ENCODE measurements around the gene ZSCAN5A.
A peak's percentile ranks its signal among the peaks of the same experiment; 100 is the strongest.
"Not testable (repeated sequence)": the region's sequence is repeated elsewhere in the genome, so short reads cannot be mapped to it uniquely, and the experiment has no call there.

ZSCAN5A gene, protein sequence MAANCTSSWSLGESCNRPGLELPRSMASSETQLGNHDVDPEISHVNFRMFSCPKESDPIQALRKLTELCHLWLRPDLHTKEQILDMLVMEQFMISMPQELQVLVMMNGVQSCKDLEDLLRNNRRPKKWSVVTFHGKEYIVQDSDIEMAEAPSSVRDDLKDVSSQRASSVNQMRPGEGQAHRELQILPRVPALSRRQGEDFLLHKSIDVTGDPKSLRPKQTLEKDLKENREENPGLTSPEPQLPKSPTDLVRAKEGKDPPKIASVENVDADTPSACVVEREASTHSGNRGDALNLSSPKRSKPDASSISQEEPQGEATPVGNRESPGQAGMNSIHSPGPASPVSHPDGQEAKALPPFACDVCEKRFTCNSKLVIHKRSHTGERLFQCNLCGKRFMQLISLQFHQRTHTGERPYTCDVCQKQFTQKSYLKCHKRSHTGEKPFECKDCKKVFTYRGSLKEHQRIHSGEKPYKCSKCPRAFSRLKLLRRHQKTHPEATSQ

DNA sequence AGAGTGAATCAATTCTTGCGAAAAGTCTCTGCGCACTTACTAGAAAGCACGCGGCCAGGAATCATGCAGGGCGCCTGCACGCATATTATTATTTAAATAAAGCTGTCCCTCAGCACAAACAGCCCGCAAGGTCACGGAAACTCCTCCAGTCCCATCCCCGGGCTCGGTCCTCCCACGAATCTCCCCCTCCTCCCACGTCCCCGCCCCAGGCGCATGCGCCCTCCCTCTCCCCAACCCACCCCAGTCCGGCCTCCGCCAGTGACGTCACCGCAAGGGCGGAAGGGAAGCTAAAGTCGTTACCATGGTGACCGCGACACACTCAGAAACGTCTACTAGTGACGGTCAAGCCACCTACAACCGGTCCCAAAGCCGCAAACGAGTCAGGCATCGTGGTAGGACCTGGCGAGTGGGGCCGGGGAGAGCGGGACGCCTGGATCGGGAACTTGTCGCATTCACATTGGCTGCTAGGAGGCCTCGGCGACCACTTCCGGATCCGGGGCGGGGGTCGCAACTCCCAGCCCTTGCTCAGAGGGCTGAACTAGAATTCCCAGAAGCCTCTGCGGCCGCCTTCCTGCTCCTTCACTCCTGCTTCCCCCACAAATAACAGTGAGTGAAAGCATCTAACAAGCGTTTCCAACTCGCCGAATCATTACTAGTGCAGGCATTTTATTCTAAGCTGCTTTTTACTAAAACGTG, at the start of gene ZSCAN5A:
TSS of gene ZSCAN5A (minus strand) at position 459 of the 696 bp plus-strand sequence. CDS start 89,793 bp downstream, outside the sequence.
- peaks cover 16% of the 10 kb centered on the region for H3K4me1 ChIP-seq (ENCODE audit: control insufficient read depth, insufficient read depth, low read length)
- H3K9ac ChIP-seq (ENCODE audit: low read length), result peak within 1 kb of the TSS; percentile 96
- peaks cover 12% of the 10 kb centered on the region for H3K36me3 ChIP-seq (ENCODE audit: control insufficient read depth, insufficient read depth, low read length, severe bottlenecking)
- DNase-seq (ENCODE audit: low read depth), result peak; percentile 98
- H3K4me3 ChIP-seq (ENCODE audit: low read length), result peak within 1 kb of the TSS; percentile 98
- H3K9me3 ChIP-seq (ENCODE audit: control insufficient read depth, low read length), result no peaks in the 10 kb centered on the region
- H3K27me3 ChIP-seq (replicated peaks; ENCODE audit: control insufficient read depth, insufficient read depth, low read length), result no peaks in the 10 kb centered on the region

DNA sequence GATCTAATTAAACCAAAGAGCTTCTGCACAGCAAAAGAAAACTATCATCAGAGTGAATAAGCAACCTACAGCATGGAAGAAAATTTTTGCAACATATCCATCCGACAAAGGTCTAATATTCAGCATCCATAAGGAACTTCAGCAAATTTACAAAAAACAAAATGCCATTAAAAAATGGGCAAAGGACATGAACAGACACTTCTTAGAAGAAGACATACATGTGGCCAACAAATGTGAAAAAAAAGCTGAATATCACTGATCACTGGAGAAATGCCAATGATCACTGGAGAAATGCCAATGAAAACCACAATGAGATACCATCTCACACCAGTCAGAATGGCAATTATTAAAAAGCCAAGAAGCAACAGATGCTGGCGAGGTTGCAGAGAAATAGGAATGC, 46.2 kb upstream of the ZSCAN5A start:
- Histone ChIP-seq H3K36me3 (ENCODE audit: control insufficient read depth, insufficient read depth, low read length, severe bottlenecking) (no peaks in the 10 kb centered on the region), H3K9me3 (ENCODE audit: control insufficient read depth, low read length) (peaks cover 47% of the 10 kb centered on the region), H3K27me3 (replicated peaks; ENCODE audit: control insufficient read depth, insufficient read depth, low read length) (no peaks in the 10 kb centered on the region), H3K9ac (ENCODE audit: low read length) (no peak overlapping the region), H3K4me1 (ENCODE audit: control insufficient read depth, insufficient read depth, low read length) (no peaks in the 10 kb centered on the region), H3K4me3 (ENCODE audit: low read length) (no peak overlapping the region)
- DNase-seq (ENCODE audit: low read depth), result no peak

DNA sequence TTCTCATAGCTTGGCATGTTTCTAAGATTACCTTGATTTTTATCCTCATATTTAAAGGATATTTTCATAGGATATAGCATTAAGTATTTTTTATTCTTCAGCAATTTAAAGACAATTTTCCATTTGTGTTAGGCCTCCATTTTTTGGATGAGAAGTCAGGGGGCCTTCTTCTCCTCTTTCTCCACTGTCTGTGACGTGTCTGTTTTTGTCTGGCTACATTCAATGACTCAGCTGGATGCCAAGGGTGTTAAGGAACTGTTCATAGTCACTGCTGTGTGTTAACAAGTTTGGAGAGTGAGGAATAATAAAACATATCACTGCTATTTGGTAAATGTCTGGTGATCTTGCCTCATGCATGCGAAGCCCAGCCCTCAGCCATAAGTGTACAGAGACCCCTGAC, 42.3 kb upstream of the ZSCAN5A start:
- H3K36me3 ChIP-seq (ENCODE audit: control insufficient read depth, insufficient read depth, low read length, severe bottlenecking), result no peaks in the 10 kb centered on the region
- no peaks in the 10 kb centered on the region for H3K27me3 ChIP-seq (replicated peaks; ENCODE audit: control insufficient read depth, insufficient read depth, low read length)
- no peaks in the 10 kb centered on the region for H3K4me1 ChIP-seq (ENCODE audit: control insufficient read depth, insufficient read depth, low read length)
- peak; percentile 5 for DNase-seq (ENCODE audit: low read depth)
- no peak overlapping the region for H3K9ac ChIP-seq (ENCODE audit: low read length)
- H3K9me3 ChIP-seq (ENCODE audit: control insufficient read depth, low read length), result peaks cover 31% of the 10 kb centered on the region
- no peak overlapping the region for H3K4me3 ChIP-seq (ENCODE audit: low read length)

DNA sequence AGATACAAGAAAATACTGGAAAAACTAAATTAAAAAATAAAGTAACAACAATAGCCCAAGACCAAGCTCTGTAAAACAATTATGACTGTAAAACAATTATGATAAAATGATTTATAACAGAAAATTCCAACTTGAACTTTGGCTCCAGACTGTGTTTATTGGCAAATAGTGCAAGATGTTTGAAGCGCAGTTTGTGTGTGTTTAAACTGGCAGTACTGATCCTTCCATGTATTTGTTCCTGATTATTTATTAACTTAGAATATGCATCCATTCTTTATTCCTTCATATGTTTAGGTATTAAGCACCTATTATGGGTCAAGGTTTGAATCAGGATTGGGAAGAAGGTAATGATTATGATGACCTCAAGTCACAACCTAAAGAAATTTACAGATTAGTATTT, 40.9 kb upstream of the ZSCAN5A start:
- H3K9ac ChIP-seq (ENCODE audit: low read length), result no peak overlapping the region
- H3K4me1 ChIP-seq (ENCODE audit: control insufficient read depth, insufficient read depth, low read length), result no peaks in the 10 kb centered on the region
- no peaks in the 10 kb centered on the region for H3K36me3 ChIP-seq (ENCODE audit: control insufficient read depth, insufficient read depth, low read length, severe bottlenecking)
- no peaks in the 10 kb centered on the region for H3K27me3 ChIP-seq (replicated peaks; ENCODE audit: control insufficient read depth, insufficient read depth, low read length)
- H3K4me3 ChIP-seq (ENCODE audit: low read length), result no peak overlapping the region
- DNase-seq (ENCODE audit: low read depth), result no peak
- peaks cover 21% of the 10 kb centered on the region for H3K9me3 ChIP-seq (ENCODE audit: control insufficient read depth, low read length)

DNA sequence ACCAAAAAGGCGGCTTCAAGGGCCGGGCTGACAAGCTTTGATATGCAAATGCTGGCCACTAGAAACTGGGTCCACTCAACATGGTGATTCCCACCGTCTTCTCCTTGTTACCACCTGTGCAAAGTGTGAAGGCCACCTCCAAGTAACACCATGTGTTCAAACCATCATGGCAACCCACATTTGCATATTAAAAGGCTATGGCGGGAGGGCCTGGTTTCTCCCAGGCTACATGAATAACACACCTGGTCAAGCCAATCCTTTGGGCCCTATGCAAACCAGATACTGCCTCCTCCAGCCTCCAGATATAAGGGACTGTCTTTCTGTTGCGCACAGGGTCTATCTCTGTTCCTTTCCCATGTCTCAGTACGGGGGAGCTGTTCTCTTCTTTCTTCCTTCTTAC, 36.6 kb upstream of the ZSCAN5A start:
- DNase-seq (ENCODE audit: low read depth), result no peak
- H3K4me1 ChIP-seq (ENCODE audit: control insufficient read depth, insufficient read depth, low read length), result no peaks in the 10 kb centered on the region
- no peak overlapping the region for H3K4me3 ChIP-seq (ENCODE audit: low read length)
- no peaks in the 10 kb centered on the region for H3K9me3 ChIP-seq (ENCODE audit: control insufficient read depth, low read length)
- no peaks in the 10 kb centered on the region for H3K27me3 ChIP-seq (replicated peaks; ENCODE audit: control insufficient read depth, insufficient read depth, low read length)
- no peak overlapping the region for H3K9ac ChIP-seq (ENCODE audit: low read length)
- no peaks in the 10 kb centered on the region for H3K36me3 ChIP-seq (ENCODE audit: control insufficient read depth, insufficient read depth, low read length, severe bottlenecking)

DNA sequence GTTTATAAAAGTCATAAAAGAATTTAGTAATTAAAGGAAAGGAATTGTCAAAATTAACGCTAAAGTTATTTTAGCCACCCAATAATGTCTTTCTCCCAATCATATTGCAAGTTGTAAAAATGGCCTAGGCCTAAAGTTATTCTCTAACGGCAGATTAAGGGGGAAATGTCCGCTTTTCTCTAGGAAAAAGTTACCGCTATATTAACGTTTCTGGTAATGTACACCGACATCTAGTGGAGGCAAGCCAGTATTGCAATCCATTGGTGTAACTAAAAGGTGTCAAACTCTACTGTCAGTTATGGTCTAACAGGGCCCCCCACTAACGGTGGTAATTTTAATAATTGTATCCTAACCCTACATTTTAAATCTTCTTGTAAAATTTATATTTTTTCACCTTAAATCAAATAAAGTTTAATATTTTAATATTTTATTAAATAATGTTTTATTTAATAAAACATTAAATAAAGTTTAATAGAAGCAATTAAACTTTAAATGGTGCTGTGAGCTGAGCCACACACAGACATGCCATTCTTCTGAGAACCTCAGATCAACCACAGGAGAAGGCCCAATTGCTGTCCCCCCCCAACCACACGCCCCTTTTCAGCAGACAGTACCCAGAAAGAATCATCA, 35.9 kb upstream of the ZSCAN5A start:
- H3K9ac ChIP-seq (ENCODE audit: low read length), result peak overlapping the region; percentile 18
- H3K4me1 ChIP-seq (ENCODE audit: control insufficient read depth, insufficient read depth, low read length), result no peaks in the 10 kb centered on the region
- H3K9me3 ChIP-seq (ENCODE audit: control insufficient read depth, low read length), result no peaks in the 10 kb centered on the region
- no peaks in the 10 kb centered on the region for H3K36me3 ChIP-seq (ENCODE audit: control insufficient read depth, insufficient read depth, low read length, severe bottlenecking)
- peak; percentile 75 for DNase-seq (ENCODE audit: low read depth)
- H3K27me3 ChIP-seq (replicated peaks; ENCODE audit: control insufficient read depth, insufficient read depth, low read length), result no peaks in the 10 kb centered on the region
- no peak overlapping the region for H3K4me3 ChIP-seq (ENCODE audit: low read length)

DNA sequence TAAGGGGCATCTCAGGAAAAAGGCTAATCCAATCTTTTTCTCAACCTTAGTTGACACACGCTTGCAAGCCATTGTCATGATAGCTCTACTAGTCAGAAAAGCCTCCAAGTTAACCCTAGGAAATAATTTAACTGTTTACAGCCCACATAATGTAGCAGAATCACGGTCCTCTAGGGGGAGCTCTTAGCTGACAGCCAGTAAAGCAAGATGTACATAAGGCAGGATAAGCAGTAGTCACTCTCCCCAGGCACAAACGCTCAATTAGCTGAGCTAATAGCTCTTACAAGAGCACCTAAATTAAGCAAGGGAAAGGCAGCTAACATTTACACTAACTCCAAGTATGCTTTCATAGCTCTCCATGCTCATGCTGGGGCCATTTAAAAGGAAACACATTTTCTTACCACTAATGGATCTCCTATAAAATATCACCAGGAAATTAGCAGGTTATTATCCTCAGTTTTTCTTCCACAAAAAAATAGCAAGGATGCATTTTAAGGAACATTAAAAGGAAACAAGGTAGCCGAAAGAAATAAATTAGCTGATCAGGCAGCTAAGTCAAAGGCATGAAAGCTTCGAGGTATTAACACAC, 33.7 kb upstream of the ZSCAN5A start:
- H3K27me3 ChIP-seq (replicated peaks; ENCODE audit: control insufficient read depth, insufficient read depth, low read length), result no peaks in the 10 kb centered on the region
- no peaks in the 10 kb centered on the region for H3K36me3 ChIP-seq (ENCODE audit: control insufficient read depth, insufficient read depth, low read length, severe bottlenecking)
- H3K9ac ChIP-seq (ENCODE audit: low read length), result no peak overlapping the region
- H3K9me3 ChIP-seq (ENCODE audit: control insufficient read depth, low read length), result no peaks in the 10 kb centered on the region
- peak; percentile 13 for DNase-seq (ENCODE audit: low read depth)
- H3K4me3 ChIP-seq (ENCODE audit: low read length), result no peak overlapping the region
- no peaks in the 10 kb centered on the region for H3K4me1 ChIP-seq (ENCODE audit: control insufficient read depth, insufficient read depth, low read length)

DNA sequence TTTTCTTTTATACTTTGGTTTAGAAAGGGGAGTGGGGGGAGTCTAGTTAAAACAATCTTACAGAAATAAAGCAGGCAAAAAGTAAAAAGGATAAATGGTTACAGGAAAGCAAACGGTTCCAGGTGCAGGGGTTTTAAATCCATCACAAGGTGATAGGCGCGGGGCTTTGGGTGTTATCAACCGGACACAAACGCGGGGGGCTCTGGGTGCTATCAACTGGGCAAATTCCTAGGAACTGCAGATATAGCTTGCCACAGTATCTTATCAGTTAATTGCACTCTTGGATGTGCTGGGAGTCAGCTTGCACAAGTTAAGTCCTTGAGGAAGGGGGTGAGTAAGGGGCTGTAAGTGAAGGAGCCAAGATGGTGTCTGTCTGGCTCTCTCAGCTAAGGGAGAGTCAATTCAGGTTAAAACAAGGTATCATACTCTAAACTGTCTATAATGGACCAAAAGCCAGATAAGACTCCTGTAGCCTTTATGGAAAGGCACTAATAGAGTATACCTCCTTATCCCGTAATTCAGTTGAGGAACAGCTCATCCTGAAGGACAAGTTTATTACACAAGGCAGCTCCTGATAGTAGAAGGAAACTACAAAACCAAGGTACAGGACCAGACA, 32.6 kb upstream of the ZSCAN5A start:
- Histone ChIP-seq H3K9ac (ENCODE audit: low read length) (no peak overlapping the region), H3K36me3 (ENCODE audit: control insufficient read depth, insufficient read depth, low read length, severe bottlenecking) (no peaks in the 10 kb centered on the region), H3K27me3 (replicated peaks; ENCODE audit: control insufficient read depth, insufficient read depth, low read length) (no peaks in the 10 kb centered on the region), H3K4me3 (ENCODE audit: low read length) (no peak overlapping the region), H3K4me1 (ENCODE audit: control insufficient read depth, insufficient read depth, low read length) (no peaks in the 10 kb centered on the region), H3K9me3 (ENCODE audit: control insufficient read depth, low read length) (peaks cover 8% of the 10 kb centered on the region)
- no peak for DNase-seq (ENCODE audit: low read depth)

DNA sequence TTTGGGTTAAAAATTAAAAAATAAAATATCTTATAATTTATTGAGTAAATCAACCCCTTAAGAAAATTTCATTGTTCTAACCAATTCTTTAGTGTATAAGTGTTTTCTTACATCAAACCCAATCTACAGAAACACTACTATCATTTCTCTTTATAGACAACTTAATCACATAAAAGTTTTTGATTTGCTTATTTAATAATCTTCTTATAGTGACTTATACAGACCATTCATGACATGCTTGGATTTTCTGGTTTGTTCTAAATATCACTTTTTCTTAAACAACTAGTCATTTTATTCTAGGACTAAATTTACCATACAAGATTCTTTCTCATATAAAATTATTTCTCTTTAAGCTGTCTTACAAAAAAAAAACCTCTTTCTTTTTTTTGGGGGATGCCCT, 27.3 kb upstream of the ZSCAN5A start:
- no peak overlapping the region for H3K4me3 ChIP-seq (ENCODE audit: low read length)
- H3K27me3 ChIP-seq (replicated peaks; ENCODE audit: control insufficient read depth, insufficient read depth, low read length), result no peaks in the 10 kb centered on the region
- no peak overlapping the region for H3K9ac ChIP-seq (ENCODE audit: low read length)
- DNase-seq (ENCODE audit: low read depth), result no peak
- H3K9me3 ChIP-seq (ENCODE audit: control insufficient read depth, low read length), result peaks cover 11% of the 10 kb centered on the region
- H3K36me3 ChIP-seq (ENCODE audit: control insufficient read depth, insufficient read depth, low read length, severe bottlenecking), result no peaks in the 10 kb centered on the region
- H3K4me1 ChIP-seq (ENCODE audit: control insufficient read depth, insufficient read depth, low read length), result no peaks in the 10 kb centered on the region

DNA sequence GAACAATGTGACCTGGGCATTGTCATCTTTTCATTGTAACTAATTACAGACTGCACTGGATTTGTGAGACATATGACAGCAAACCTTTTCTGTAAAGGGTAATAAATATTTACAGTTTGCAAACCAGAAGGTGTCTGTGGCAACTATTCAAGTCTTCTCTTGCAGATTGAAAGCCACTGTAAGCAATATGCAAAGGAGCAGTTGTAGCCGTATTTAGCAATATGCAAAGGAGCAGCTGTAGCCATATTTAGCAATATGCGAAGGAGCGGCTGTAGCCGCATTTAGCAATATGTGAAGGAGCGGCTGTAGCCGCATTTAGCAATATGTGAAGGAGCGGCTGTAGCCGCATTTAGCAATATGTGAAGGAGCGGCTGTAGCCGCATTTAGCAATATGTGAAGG, 24.4 kb upstream of the ZSCAN5A start:
- not testable (repeated sequence) for H3K4me1 ChIP-seq (ENCODE audit: control insufficient read depth, insufficient read depth, low read length); H3K36me3 ChIP-seq (ENCODE audit: control insufficient read depth, insufficient read depth, low read length, severe bottlenecking); H3K27me3 ChIP-seq (replicated peaks; ENCODE audit: control insufficient read depth, insufficient read depth, low read length); H3K9ac ChIP-seq (ENCODE audit: low read length); DNase-seq (ENCODE audit: low read depth); H3K4me3 ChIP-seq (ENCODE audit: low read length)
- H3K9me3 ChIP-seq (ENCODE audit: control insufficient read depth, low read length), result peaks cover 11% of the 10 kb centered on the region

All from adipocyte (in vitro differentiated cells).